ENCODE measurements around the gene AGMO.

Gene AGMO

GRCh38 chr7:15485431-15485830, 76.4 kb downstream of the AGMO start:
- H3K4me1 ChIP-seq (ENCODE audit: control insufficient read depth in 1 of 2, insufficient read depth in 1 of 2, low read depth in 1 of 2, low read length in 1 of 2): no peaks in the 10 kb centered on the region
- H3K4me3 ChIP-seq (ENCODE audit: low read depth in 1 of 2, low read length in 1 of 2): no peak overlapping the region
- no peaks in the 10 kb centered on the region for H3K36me3 ChIP-seq
- no peak overlapping the region for H3K27ac ChIP-seq
- TF ChIP-seq CTCF (IDR thresholded peaks at IDR 0.05): no peak
- no peaks in the 10 kb centered on the region for H3K9me3 ChIP-seq
- no peaks in the 10 kb centered on the region for H3K27me3 ChIP-seq

- H3K4me3 ChIP-seq (ENCODE audit: low read depth in 1 of 2, low read length in 1 of 2): no peak overlapping the region
- no peak overlapping the region for H3K27ac ChIP-seq
- no peaks in the 10 kb centered on the region for H3K36me3 ChIP-seq
- H3K27me3 ChIP-seq: no peaks in the 10 kb centered on the region
- no peak for TF ChIP-seq CTCF (IDR thresholded peaks at IDR 0.05)
- H3K9me3 ChIP-seq: no peaks in the 10 kb centered on the region
- H3K4me1 ChIP-seq (ENCODE audit: control insufficient read depth in 1 of 2, insufficient read depth in 1 of 2, low read depth in 1 of 2, low read length in 1 of 2): no peaks in the 10 kb centered on the region
Measured at GRCh38 chr7:15481132-15481531, 80.7 kb downstream of the AGMO start.

- Histone ChIP-seq H3K27me3 (no peaks in the 10 kb centered on the region), H3K4me3 (ENCODE audit: low read depth in 1 of 2, low read length in 1 of 2) (no peak overlapping the region), H3K9me3 (no peaks in the 10 kb centered on the region), H3K4me1 (ENCODE audit: control insufficient read depth in 1 of 2, insufficient read depth in 1 of 2, low read depth in 1 of 2, low read length in 1 of 2) (no peaks in the 10 kb centered on the region), H3K27ac (no peak overlapping the region), H3K36me3 (no peaks in the 10 kb centered on the region)
- no peak for TF ChIP-seq CTCF (IDR thresholded peaks at IDR 0.05)
Measured at GRCh38 chr7:15478401-15478800, 83.4 kb downstream of the AGMO start.

GRCh38 chr7:15476531-15476918, 85.3 kb downstream of the AGMO start:
- H3K27me3 ChIP-seq: no peaks in the 10 kb centered on the region
- TF ChIP-seq CTCF (IDR thresholded peaks at IDR 0.05): no peak
- no peaks in the 10 kb centered on the region for H3K36me3 ChIP-seq
- no peak overlapping the region for H3K27ac ChIP-seq
- H3K9me3 ChIP-seq: no peaks in the 10 kb centered on the region
- H3K4me3 ChIP-seq (ENCODE audit: low read depth in 1 of 2, low read length in 1 of 2): no peak overlapping the region
- no peaks in the 10 kb centered on the region for H3K4me1 ChIP-seq (ENCODE audit: control insufficient read depth in 1 of 2, insufficient read depth in 1 of 2, low read depth in 1 of 2, low read length in 1 of 2)

GRCh38 chr7:15475808-15476530, 85.8 kb downstream of the AGMO start:
- TF ChIP-seq CTCF (IDR thresholded peaks at IDR 0.05): no peak
- H3K4me1 ChIP-seq (ENCODE audit: control insufficient read depth in 1 of 2, insufficient read depth in 1 of 2, low read depth in 1 of 2, low read length in 1 of 2): no peaks in the 10 kb centered on the region
- H3K27ac ChIP-seq: no peak overlapping the region
- H3K36me3 ChIP-seq: no peaks in the 10 kb centered on the region
- no peak overlapping the region for H3K4me3 ChIP-seq (ENCODE audit: low read depth in 1 of 2, low read length in 1 of 2)
- H3K27me3 ChIP-seq: no peaks in the 10 kb centered on the region
- no peaks in the 10 kb centered on the region for H3K9me3 ChIP-seq

- Histone ChIP-seq H3K27ac (no peak overlapping the region), H3K4me3 (ENCODE audit: low read depth in 1 of 2, low read length in 1 of 2) (no peak overlapping the region), H3K9me3 (no peaks in the 10 kb centered on the region), H3K4me1 (ENCODE audit: control insufficient read depth in 1 of 2, insufficient read depth in 1 of 2, low read depth in 1 of 2, low read length in 1 of 2) (no peaks in the 10 kb centered on the region), H3K36me3 (no peaks in the 10 kb centered on the region), H3K27me3 (no peaks in the 10 kb centered on the region)
- no peak for TF ChIP-seq CTCF (IDR thresholded peaks at IDR 0.05)
Measured at GRCh38 chr7:15471669-15471950, 90.2 kb downstream of the AGMO start.

Measured in neutrophil (primary cell).